Measurements from ENCODE around the gene FRAS1.
"Not testable (repeated sequence)": the region's sequence is repeated elsewhere in the genome, so short reads cannot be mapped to it uniquely, and the experiment has no call there.

Gene FRAS1

GRCh38 chr4:78125834-78126331 is 68.8 kb downstream of the FRAS1 start:
- not testable (repeated sequence) for DNase-seq

GRCh38 chr4:78129383-78130108 is 72.4 kb downstream of the FRAS1 start:
- no peak for DNase-seq

GRCh38 chr4:78131403-78131802 is 74.3 kb downstream of the FRAS1 start:
- no peak for DNase-seq

- no peak for DNase-seq
These were observed 79.3 kb downstream of the FRAS1 start for GRCh38 chr4:78136109-78137081.

GRCh38 chr4:78137532-78137931 is 80.4 kb downstream of the FRAS1 start:
- no peak for DNase-seq

- DNase-seq = no peak
These were observed 81.1 kb downstream of the FRAS1 start for GRCh38 chr4:78138252-78138651.

- no peak for DNase-seq
These were observed 86.5 kb downstream of the FRAS1 start for GRCh38 chr4:78143634-78144033.

GRCh38 chr4:78145008-78145407 is 87.9 kb downstream of the FRAS1 start:
- DNase-seq = no peak

GRCh38 chr4:78145622-78146021 is 88.5 kb downstream of the FRAS1 start:
- DNase-seq = no peak

- no peak for DNase-seq
These were observed 92.8 kb downstream of the FRAS1 start for GRCh38 chr4:78149751-78150542.

GRCh38 chr4:78150543-78150864 is 93.4 kb downstream of the FRAS1 start:
- no peak for DNase-seq

GRCh38 chr4:78152795-78153194 is 95.7 kb downstream of the FRAS1 start:
- DNase-seq = no peak

GRCh38 chr4:78154972-78155590 is 98.0 kb downstream of the FRAS1 start:
- no peak for DNase-seq

GRCh38 chr4:78155616-78156105 is 98.5 kb downstream of the FRAS1 start:
- DNase-seq = no peak

GRCh38 chr4:78156520-78156919 is 99.4 kb downstream of the FRAS1 start:
- DNase-seq = no peak

GRCh38 chr4:78162342-78162741 is 105.2 kb downstream of the FRAS1 start:
- no peak for DNase-seq

GRCh38 chr4:78162821-78163220 is 105.7 kb downstream of the FRAS1 start:
- DNase-seq = no peak

- DNase-seq = no peak
These were observed 108.6 kb downstream of the FRAS1 start for GRCh38 chr4:78165758-78166157.

- no peak for DNase-seq
These were observed 109.5 kb downstream of the FRAS1 start for GRCh38 chr4:78166622-78167021.

- no peak for DNase-seq
These were observed 110.4 kb downstream of the FRAS1 start for GRCh38 chr4:78167510-78167909.

GRCh38 chr4:78168029-78168428 is 110.9 kb downstream of the FRAS1 start:
- no peak for DNase-seq

- DNase-seq = no peak
These were observed 112.6 kb downstream of the FRAS1 start for GRCh38 chr4:78169728-78170127.
